ENCODE results near the gene CC2D2A. TPM values are rescaled to one million over a fixed set of nuclear protein-coding genes. Genes with fewer than 3 reads are reported as not detected.

CC2D2A gene
- polyA plus RNA-seq, 1 donor from 2014 or later, result 8.6 TPM

DNA sequence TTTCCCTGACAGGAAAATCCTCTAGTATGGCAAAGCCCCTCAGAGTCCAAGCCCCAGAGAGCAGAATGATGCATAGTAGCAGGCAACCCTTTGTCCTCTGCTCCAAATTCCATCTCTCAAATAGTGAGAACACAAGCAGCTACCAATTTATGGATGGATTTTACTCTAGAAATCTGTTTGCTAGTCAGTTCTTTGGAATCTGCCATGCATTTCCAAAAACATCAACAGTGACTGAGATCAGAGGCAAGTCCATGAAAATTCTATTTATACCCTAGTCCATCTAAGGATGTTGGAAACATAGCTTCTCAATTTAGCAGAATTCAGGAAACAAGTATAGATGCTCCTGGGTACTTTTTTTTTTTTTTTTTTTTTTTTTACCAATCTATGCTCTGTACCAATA, 10.0 kb upstream of the CC2D2A start:
- no peaks in the 10 kb centered on the region for H3K36me3 ChIP-seq (ENCODE audit: insufficient read depth, low read length)
- TF ChIP-seq EZH2 (IDR thresholded peaks at IDR 0.05; ENCODE audit: borderline replicate concordance, insufficient read depth, low read length, poor library complexity, severe bottlenecking) (no peak), SMC3 (conservative IDR thresholded peaks at IDR 0.05; ENCODE audit: poor library complexity) (no peak), TAF1 (IDR thresholded peaks at IDR 0.05; ENCODE audit: low read depth) (no peak), MXI1 (conservative IDR thresholded peaks at IDR 0.05; ENCODE audit: poor library complexity, severe bottlenecking) (no peak), RAD21 (conservative IDR thresholded peaks at IDR 0.05) (no peak), REST (IDR thresholded peaks at IDR 0.05; ENCODE audit: borderline replicate concordance) (no peak), EP300 (conservative IDR thresholded peaks at IDR 0.05; ENCODE audit: poor library complexity, severe bottlenecking) (no peak), POLR2AphosphoS5 (IDR thresholded peaks at IDR 0.05) (no peak), CTCF (IDR thresholded peaks at IDR 0.05; ENCODE audit: poor library complexity, severe bottlenecking) (no peak)
- no peaks in the 10 kb centered on the region for H3F3A ChIP-seq (ENCODE audit: insufficient read depth, low read length, poor library complexity, severe bottlenecking)
- H3K27me3 ChIP-seq (ENCODE audit: insufficient read depth, low read depth, low read length), result no peaks in the 10 kb centered on the region
- no peaks in the 10 kb centered on the region for H4K20me1 ChIP-seq (ENCODE audit: insufficient read depth)
- no peak overlapping the region for H3K27ac ChIP-seq (ENCODE audit: low read length)
- H3K9me3 ChIP-seq (ENCODE audit: low read length), result no peaks in the 10 kb centered on the region
- H3K9me2 ChIP-seq (ENCODE audit: insufficient read depth, low read length), result no peaks in the 10 kb centered on the region
- H2AFZ ChIP-seq (ENCODE audit: low read depth, low read length), result no peak overlapping the region
- no peaks in the 10 kb centered on the region for H3K79me2 ChIP-seq (replicated peaks; ENCODE audit: insufficient read depth, low read length)
- H3K4me3 ChIP-seq (ENCODE audit: low read length), result no peak overlapping the region
- H3K4me2 ChIP-seq (ENCODE audit: low read length), result no peak overlapping the region
- H3K9ac ChIP-seq (ENCODE audit: low read length), result no peak overlapping the region

GRCh38 chr4:15466596-15466995, 3.1 kb upstream of the CC2D2A start:
- H3K4me3 ChIP-seq (ENCODE audit: low read length), result no peak overlapping the region
- H3F3A ChIP-seq (ENCODE audit: insufficient read depth, low read length, poor library complexity, severe bottlenecking), result no peaks in the 10 kb centered on the region
- no peak overlapping the region for H3K27ac ChIP-seq (ENCODE audit: low read length)
- no peaks in the 10 kb centered on the region for H3K9me3 ChIP-seq (ENCODE audit: low read length)
- TF ChIP-seq REST (IDR thresholded peaks at IDR 0.05; ENCODE audit: borderline replicate concordance) (no peak), RAD21 (conservative IDR thresholded peaks at IDR 0.05) (no peak), MXI1 (conservative IDR thresholded peaks at IDR 0.05; ENCODE audit: poor library complexity, severe bottlenecking) (no peak), POLR2AphosphoS5 (IDR thresholded peaks at IDR 0.05) (no peak), SMC3 (conservative IDR thresholded peaks at IDR 0.05; ENCODE audit: poor library complexity) (no peak), EP300 (conservative IDR thresholded peaks at IDR 0.05; ENCODE audit: poor library complexity, severe bottlenecking) (no peak), EZH2 (IDR thresholded peaks at IDR 0.05; ENCODE audit: borderline replicate concordance, insufficient read depth, low read length, poor library complexity, severe bottlenecking) (no peak), TAF1 (IDR thresholded peaks at IDR 0.05; ENCODE audit: low read depth) (no peak), CTCF (IDR thresholded peaks at IDR 0.05; ENCODE audit: poor library complexity, severe bottlenecking) (no peak)
- no peak overlapping the region for H2AFZ ChIP-seq (ENCODE audit: low read depth, low read length)
- no peaks in the 10 kb centered on the region for H3K36me3 ChIP-seq (ENCODE audit: insufficient read depth, low read length)
- no peak overlapping the region for H3K9ac ChIP-seq (ENCODE audit: low read length)
- no peaks in the 10 kb centered on the region for H4K20me1 ChIP-seq (ENCODE audit: insufficient read depth)
- no peaks in the 10 kb centered on the region for H3K9me2 ChIP-seq (ENCODE audit: insufficient read depth, low read length)
- no peaks in the 10 kb centered on the region for H3K79me2 ChIP-seq (replicated peaks; ENCODE audit: insufficient read depth, low read length)
- H3K4me2 ChIP-seq (ENCODE audit: low read length), result no peak overlapping the region
- H3K27me3 ChIP-seq (ENCODE audit: insufficient read depth, low read depth, low read length), result no peaks in the 10 kb centered on the region

Measured in neural cell (in vitro differentiated cells).